ENCODE measurements around the gene PRKCH. TPM values are rescaled to one million over a fixed set of nuclear protein-coding genes. Genes with fewer than 3 reads are reported as not detected.

PRKCH gene
- total RNA-seq, 1 donor from 2014 or later = 74.4 TPM

- ATAC-seq = peak; percentile 59
- DNase-seq = no peak
- peaks cover 21% of the 10 kb centered on the region for H3K36me3 ChIP-seq
- no peaks in the 10 kb centered on the region for H3K9me3 ChIP-seq
- intact Hi-C loops (cut with DNase I) = no loop called here
- H3K4me3 ChIP-seq = no peak overlapping the region
- peaks cover 47% of the 10 kb centered on the region for H3K4me1 ChIP-seq
- no peak for TF ChIP-seq CTCF (IDR thresholded peaks at IDR 0.05)
- H3K27ac ChIP-seq = peak overlapping the region; percentile 24
- H3K27me3 ChIP-seq = no peaks in the 10 kb centered on the region
Observed at GRCh38 chr14:61486930-61487495, 165.6 kb downstream of the PRKCH start.

- Histone ChIP-seq H3K4me3 (no peak overlapping the region), H3K9me3 (no peaks in the 10 kb centered on the region), H3K4me1 (peaks cover 37% of the 10 kb centered on the region), H3K36me3 (peaks cover 21% of the 10 kb centered on the region), H3K27ac (peak overlapping the region; percentile 38), H3K27me3 (no peaks in the 10 kb centered on the region)
- no peak for ATAC-seq
- no peak for TF ChIP-seq CTCF (IDR thresholded peaks at IDR 0.05)
- DNase-seq = no peak
- intact Hi-C loops (cut with DNase I) = no loop called here
Observed at GRCh38 chr14:61488417-61489401, 167.3 kb downstream of the PRKCH start.

- Histone ChIP-seq H3K4me1 (peaks cover 37% of the 10 kb centered on the region), H3K4me3 (no peak overlapping the region), H3K27ac (peak overlapping the region; percentile 38), H3K36me3 (peaks cover 21% of the 10 kb centered on the region), H3K27me3 (no peaks in the 10 kb centered on the region), H3K9me3 (no peaks in the 10 kb centered on the region)
- intact Hi-C loops (cut with DNase I) = no loop called here
- TF ChIP-seq CTCF (IDR thresholded peaks at IDR 0.05) = no peak
- ATAC-seq (no peak), DNase-seq (no peak)
Observed at GRCh38 chr14:61489512-61489911, 168.1 kb downstream of the PRKCH start.

GRCh38 chr14:61489932-61490331, 168.6 kb downstream of the PRKCH start:
- H3K4me1 ChIP-seq = peaks cover 37% of the 10 kb centered on the region
- no peak for DNase-seq
- no peak for TF ChIP-seq CTCF (IDR thresholded peaks at IDR 0.05)

GRCh38 chr14:61491224-61491623, 169.8 kb downstream of the PRKCH start:
- Histone ChIP-seq H3K4me3 (no peak overlapping the region), H3K4me1 (peaks cover 31% of the 10 kb centered on the region), H3K27ac (no peak overlapping the region), H3K36me3 (peaks cover 10% of the 10 kb centered on the region), H3K27me3 (no peaks in the 10 kb centered on the region), H3K9me3 (no peaks in the 10 kb centered on the region)
- TF ChIP-seq CTCF (IDR thresholded peaks at IDR 0.05) = no peak
- intact Hi-C loops (cut with DNase I) = no loop called here
- no peak for DNase-seq
- ATAC-seq = no peak

More at GRCh38 chr14:61489932-61490331, 168.6 kb downstream of the PRKCH start:
- Histone ChIP-seq H3K27me3 (no peaks in the 10 kb centered on the region), H3K9me3 (no peaks in the 10 kb centered on the region), H3K27ac (peak overlapping the region; percentile 56), H3K36me3 (peaks cover 21% of the 10 kb centered on the region), H3K4me3 (no peak overlapping the region)
- peak; percentile 81 for ATAC-seq
- intact Hi-C loops (cut with DNase I) = no loop called here
